Smooth muscle cell of the pulmonary artery (primary cell): ENCODE results near the gene ZNF497. TPM values are rescaled to one million over a fixed set of nuclear protein-coding genes. Genes with fewer than 3 reads are reported as not detected.

Experiments used
- total RNA-seq: library from RNA; depleted of rRNA; stranded (reverse); fragments of >200 nt; gene quantifications from 2 replicates; pipeline ENCODE4 v1.2.3, GENCODE V29; 2014

The ZNF497 gene
- 0.91 and 2.0 TPM in 2 replicates for total RNA-seq

GRCh38 chr19:58362272-58362994, at the start of gene ZNF497:
Gene ZNF497, minus strand, starts transcription at chr19:58362751. Its CDS starts 5,116 bp downstream, at chr19:58357635.

GRCh38 chr19:58408152-58409009, 45.8 kb upstream of the ZNF497 start, which contains the start of gene ZNF584:
Gene ZNF584, plus strand, starts transcription at chr19:58408649. Its CDS starts 499 bp downstream, at chr19:58409148.

GRCh38 chr19:58395220-58395978, 32.8 kb upstream of the ZNF497 start, which contains the start of gene RNF225:
Gene RNF225, plus strand, starts transcription at chr19:58395656. Its CDS starts 434 bp downstream, at chr19:58396090.

GRCh38 chr19:58386576-58387337, 24.2 kb upstream of the ZNF497 start, which contains the start of gene RPS5:
Gene RPS5, plus strand, starts transcription at chr19:58387269. Its CDS starts 869 bp downstream, at chr19:58388138.

GRCh38 chr19:58380662-58381459, 18.3 kb upstream of the ZNF497 start, which contains the start of gene ZNF837:
Gene ZNF837, minus strand, starts transcription at chr19:58381030. Its CDS starts 11,698 bp downstream, at chr19:58369332.

GRCh38 chr19:58352760-58353671, 9.5 kb downstream of the ZNF497 start, which contains the start of gene A1BG:
Gene A1BG, minus strand, starts transcription at chr19:58353492. Its CDS starts 55 bp downstream, at chr19:58353437.

GRCh38 chr19:58326914-58327726, 35.4 kb downstream of the ZNF497 start, which contains the start of gene ZSCAN22:
Gene ZSCAN22, plus strand, starts transcription at chr19:58326994. Its CDS starts 7,809 bp downstream, at chr19:58334803.

GRCh38 chr19:58305065-58305931, 57.3 kb downstream of the ZNF497 start, which contains the start of gene ERVK3-1:
Gene ERVK3-1, plus strand, starts transcription at chr19:58305377. Its CDS starts 6,792 bp downstream, at chr19:58312169.

Other genes starting within 250 kb of the ZNF497 start
- 14.8 and 16.2 TPM in 2 replicates for gene ZNF329, start 212.0 kb downstream of the ZNF497 start, total RNA-seq
- gene ZNF274, start 179.7 kb downstream of the ZNF497 start, total RNA-seq, result 20.6 and 22.4 TPM in 2 replicates
- gene ZNF544, start 133.8 kb downstream of the ZNF497 start, total RNA-seq, result 31.8 and 43.4 TPM in 2 replicates
- gene ZNF8, start 83.8 kb downstream of the ZNF497 start, total RNA-seq, result 6.3 and 7.6 TPM in 2 replicates
- 18.8 and 20.3 TPM in 2 replicates for gene ERVK3-1, start 57.4 kb downstream of the ZNF497 start, total RNA-seq
- 3.0 and 4.2 TPM in 2 replicates for gene ZSCAN22, start 35.8 kb downstream of the ZNF497 start, total RNA-seq
- 10.5 and 11.5 TPM in 2 replicates for gene A1BG, start 9.3 kb downstream of the ZNF497 start, total RNA-seq
- gene ZNF837, start 18.3 kb upstream of the ZNF497 start, total RNA-seq, result 1.4 and 1.9 TPM in 2 replicates
- 1,369 and 1,523 TPM in 2 replicates for gene RPS5, start 24.5 kb upstream of the ZNF497 start, total RNA-seq
- 0.13 TPM in 1 of 2 replicates, not detected in the other for gene RNF225, start 32.9 kb upstream of the ZNF497 start, total RNA-seq
- 16.0 and 25.3 TPM in 2 replicates for gene ZNF584, start 45.9 kb upstream of the ZNF497 start, total RNA-seq
- 10.6 and 11.7 TPM in 2 replicates for gene ZNF132, start 77.4 kb upstream of the ZNF497 start, total RNA-seq
- gene ZNF324B, start 88.9 kb upstream of the ZNF497 start, total RNA-seq, result 9.2 and 12.5 TPM in 2 replicates
- gene ZNF324, start 104.3 kb upstream of the ZNF497 start, total RNA-seq, result 11.2 and 16.9 TPM in 2 replicates
- gene ZNF446, start 113.6 kb upstream of the ZNF497 start, total RNA-seq, result 6.3 and 7.2 TPM in 2 replicates
- gene SLC27A5, start 149.2 kb upstream of the ZNF497 start, total RNA-seq, result 5.1 and 9.1 TPM in 2 replicates
- gene ZBTB45, start 157.1 kb upstream of the ZNF497 start, total RNA-seq, result 8.9 and 9.3 TPM in 2 replicates
- 284 and 376 TPM in 2 replicates for gene TRIM28, start 181.3 kb upstream of the ZNF497 start, total RNA-seq
- 96.8 and 99.2 TPM in 2 replicates for gene CHMP2A, start 192.4 kb upstream of the ZNF497 start, total RNA-seq
- 47.2 and 63.3 TPM in 2 replicates for gene UBE2M, start 195.9 kb upstream of the ZNF497 start, total RNA-seq
- gene MZF1, start 210.6 kb upstream of the ZNF497 start, total RNA-seq, result 20.5 and 30.5 TPM in 2 replicates